ENCODE data around the gene FFAR3. TPM values are rescaled to one million over a fixed set of nuclear protein-coding genes. Genes with fewer than 3 reads are reported as not detected.
A peak's percentile ranks its signal among the peaks of the same experiment; 100 is the strongest.

FFAR3 gene
- total RNA-seq, 1 experiment from 2014 or later: not detected

DNA sequence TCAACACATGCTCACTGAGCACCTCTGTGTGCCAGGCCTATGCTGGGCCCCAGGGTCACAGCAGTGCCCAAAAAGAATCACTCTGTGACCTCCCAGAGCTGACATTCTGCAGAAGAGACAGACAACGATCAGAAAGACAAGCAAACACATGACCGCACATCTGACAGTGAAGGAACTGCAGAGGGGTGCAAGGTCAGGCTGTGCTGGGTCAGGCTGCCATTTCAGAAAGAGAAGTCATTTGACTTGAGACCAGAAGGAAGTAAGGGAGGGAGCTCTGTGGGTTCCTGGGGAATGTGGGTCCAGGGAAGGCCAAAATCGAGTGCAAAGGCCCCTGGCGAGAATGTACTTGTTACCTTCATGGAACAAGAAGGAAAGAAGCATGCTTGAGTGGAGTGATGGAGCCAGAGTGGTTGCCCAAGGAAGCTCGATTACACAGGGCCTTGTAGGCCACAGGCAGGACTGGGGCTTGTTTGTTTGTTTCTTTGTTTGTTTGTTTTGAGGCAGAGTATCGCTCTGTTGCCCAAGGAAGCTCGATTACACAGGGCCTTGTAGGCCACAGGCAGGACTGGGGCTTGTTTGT, 40.7 kb upstream of the FFAR3 start:
- Histone ChIP-seq H3K9me2 (replicated peaks; ENCODE audit: low read length) (no peaks in the 10 kb centered on the region), H3K9ac (ENCODE audit: low read length) (no peak overlapping the region), H3K4me3 (ENCODE audit: low read length) (no peak overlapping the region), H3K4me2 (ENCODE audit: low read length) (no peak overlapping the region), H2AFZ (ENCODE audit: low read length) (no peak overlapping the region), H3K79me2 (ENCODE audit: low read length) (no peaks in the 10 kb centered on the region), H3K36me3 (ENCODE audit: low read depth, low read length) (no peaks in the 10 kb centered on the region), H3F3A (ENCODE audit: low read length, unreplicated experiment) (no peaks in the 10 kb centered on the region), H3K9me3 (ENCODE audit: low read length) (no peaks in the 10 kb centered on the region), H3K27ac (ENCODE audit: low read length) (no peak overlapping the region), H3K27me3 (ENCODE audit: low read length) (no peaks in the 10 kb centered on the region), H4K20me1 (ENCODE audit: low read length) (no peaks in the 10 kb centered on the region), H3K4me1 (ENCODE audit: insufficient read depth, low read length) (peaks cover 13% of the 10 kb centered on the region)
- BruUV-seq (replicated peaks): no TSS peak
- ChIA-PET POLR2A (ENCODE audit: unreplicated experiment) (no interaction called here), CTCF (no interaction called here)
- ATAC-seq (no peak), DNase-seq (no peak)
- TF ChIP-seq, protein P1, sequence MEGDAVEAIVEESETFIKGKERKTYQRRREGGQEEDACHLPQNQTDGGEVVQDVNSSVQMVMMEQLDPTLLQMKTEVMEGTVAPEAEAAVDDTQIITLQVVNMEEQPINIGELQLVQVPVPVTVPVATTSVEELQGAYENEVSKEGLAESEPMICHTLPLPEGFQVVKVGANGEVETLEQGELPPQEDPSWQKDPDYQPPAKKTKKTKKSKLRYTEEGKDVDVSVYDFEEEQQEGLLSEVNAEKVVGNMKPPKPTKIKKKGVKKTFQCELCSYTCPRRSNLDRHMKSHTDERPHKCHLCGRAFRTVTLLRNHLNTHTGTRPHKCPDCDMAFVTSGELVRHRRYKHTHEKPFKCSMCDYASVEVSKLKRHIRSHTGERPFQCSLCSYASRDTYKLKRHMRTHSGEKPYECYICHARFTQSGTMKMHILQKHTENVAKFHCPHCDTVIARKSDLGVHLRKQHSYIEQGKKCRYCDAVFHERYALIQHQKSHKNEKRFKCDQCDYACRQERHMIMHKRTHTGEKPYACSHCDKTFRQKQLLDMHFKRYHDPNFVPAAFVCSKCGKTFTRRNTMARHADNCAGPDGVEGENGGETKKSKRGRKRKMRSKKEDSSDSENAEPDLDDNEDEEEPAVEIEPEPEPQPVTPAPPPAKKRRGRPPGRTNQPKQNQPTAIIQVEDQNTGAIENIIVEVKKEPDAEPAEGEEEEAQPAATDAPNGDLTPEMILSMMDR (conservative IDR thresholded peaks at IDR 0.05; ENCODE audit: low read depth, low read length): no peak
- TF ChIP-seq EZH2 (IDR thresholded peaks at IDR 0.05; ENCODE audit: low read length, unreplicated experiment) (no peak), EZH2phosphoT487 (IDR thresholded peaks at IDR 0.05; ENCODE audit: borderline replicate concordance, low read length) (no peak)
- intact Hi-C loops (cut with micrococcal nuclease): no loop called here

DNA sequence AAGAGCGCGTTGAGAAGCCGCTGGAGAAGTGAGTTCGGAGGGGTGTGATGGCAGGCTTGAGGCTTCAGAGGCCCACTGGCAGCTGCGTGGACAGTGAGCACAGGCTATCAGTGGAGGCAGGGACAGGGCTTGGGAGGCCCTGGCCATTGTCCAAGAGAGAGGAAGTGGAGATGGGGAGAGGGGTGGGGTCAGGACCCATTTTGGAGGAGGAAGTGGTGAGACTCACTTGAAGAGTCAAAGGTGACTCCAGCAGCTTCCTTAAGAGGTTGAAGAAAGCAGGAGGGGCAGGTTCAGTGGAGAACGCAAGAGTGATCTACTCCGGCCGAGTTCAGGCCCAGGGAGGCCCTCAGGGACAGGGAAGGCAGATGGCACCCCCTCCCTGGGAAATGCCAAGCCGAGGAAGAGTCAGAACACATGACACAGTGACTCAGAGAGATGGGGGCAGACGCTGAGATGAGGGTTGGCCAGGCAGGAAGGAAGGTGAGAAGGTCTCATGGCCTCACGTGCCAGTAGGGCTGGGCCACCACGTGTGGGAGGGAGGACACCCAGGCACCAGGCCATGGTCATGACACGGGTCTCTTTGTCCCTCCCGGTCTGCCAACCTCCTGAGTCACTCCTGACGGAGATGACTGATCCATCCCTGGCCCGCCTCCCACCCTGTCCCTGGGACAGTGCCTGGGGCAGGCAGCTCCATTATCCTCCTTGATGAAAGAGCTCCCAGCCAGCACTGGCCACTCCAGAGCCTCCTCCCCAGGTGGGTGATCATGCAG, 39.4 kb upstream of the FFAR3 start:
- H3K27ac ChIP-seq (ENCODE audit: low read length): peak overlapping the region; percentile 78
- peak; percentile 81 for TF ChIP-seq EZH2phosphoT487 (IDR thresholded peaks at IDR 0.05; ENCODE audit: borderline replicate concordance, low read length)
- no peak for TF ChIP-seq EZH2 (IDR thresholded peaks at IDR 0.05; ENCODE audit: low read length, unreplicated experiment)
- BruUV-seq (replicated peaks): TSS peak; percentile 94
- ATAC-seq (peak; percentile 95), DNase-seq (peak; percentile 93)
- no peaks in the 10 kb centered on the region for H3K9me3 ChIP-seq (ENCODE audit: low read length)
- no peaks in the 10 kb centered on the region for H4K20me1 ChIP-seq (ENCODE audit: low read length)
- no peaks in the 10 kb centered on the region for H3K27me3 ChIP-seq (ENCODE audit: low read length)
- peak overlapping the region; percentile 25; the same call in 1 of the 2 replicates for H3K9ac ChIP-seq (ENCODE audit: low read length)
- H3K9me2 ChIP-seq (replicated peaks; ENCODE audit: low read length): no peaks in the 10 kb centered on the region
- no peaks in the 10 kb centered on the region for H3K79me2 ChIP-seq (ENCODE audit: low read length)
- POLR2A ChIA-PET (ENCODE audit: unreplicated experiment): interaction anchor here (0.6 kb wide), 1 partner anchor 12 kb away, joined by 3 read pairs; no protein-coding TSS in a partner anchor
- H3F3A ChIP-seq (ENCODE audit: low read length, unreplicated experiment): no peaks in the 10 kb centered on the region
- H3K4me2 ChIP-seq (ENCODE audit: low read length): peak overlapping the region; percentile 26; the same call in 1 of the 2 replicates
- intact Hi-C loops (cut with micrococcal nuclease): no loop called here
- H3K36me3 ChIP-seq (ENCODE audit: low read depth, low read length): no peaks in the 10 kb centered on the region
- H2AFZ ChIP-seq (ENCODE audit: low read length): peak overlapping the region; percentile 28; the same call in 1 of the 2 replicates
- H3K4me1 ChIP-seq (ENCODE audit: insufficient read depth, low read length): peaks cover 13% of the 10 kb centered on the region
- H3K4me3 ChIP-seq (ENCODE audit: low read length): no peak overlapping the region
- CTCF ChIA-PET: no interaction called here

DNA sequence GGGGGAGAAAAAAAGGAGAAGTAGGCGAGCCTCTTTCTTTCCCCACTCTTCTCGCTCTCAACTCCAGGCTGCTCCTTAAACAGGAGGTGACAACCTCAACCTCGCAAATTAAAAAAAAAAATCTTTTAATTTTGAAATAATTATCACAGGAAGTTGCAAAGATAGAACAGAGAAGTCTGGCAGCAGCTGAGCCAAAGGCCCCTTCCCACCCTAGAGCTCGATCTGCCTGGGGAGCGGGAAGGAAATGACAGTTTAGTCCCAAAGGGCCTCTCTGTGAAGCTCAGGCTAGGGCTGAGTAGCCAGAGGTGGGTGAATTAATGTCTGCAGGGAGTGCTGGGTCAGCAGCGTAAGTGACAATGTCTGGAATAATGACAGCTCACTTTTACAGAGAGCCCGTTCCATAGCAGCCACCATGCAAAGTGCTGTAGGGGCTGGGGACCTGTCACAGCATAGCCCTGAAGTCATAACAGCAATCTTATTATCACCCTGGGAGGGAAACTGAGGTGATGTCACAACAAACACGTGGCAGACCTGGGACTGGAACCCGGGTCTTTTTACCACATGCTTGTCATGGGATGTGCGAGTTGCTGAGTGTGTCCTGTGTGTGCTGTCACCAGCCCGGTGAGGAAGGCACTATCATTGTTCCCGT, 38.1 kb upstream of the FFAR3 start:
- Histone ChIP-seq H4K20me1 (ENCODE audit: low read length) (no peaks in the 10 kb centered on the region), H3K27ac (ENCODE audit: low read length) (no peak overlapping the region), H3K9ac (ENCODE audit: low read length) (no peak overlapping the region), H3K4me1 (ENCODE audit: insufficient read depth, low read length) (peaks cover 13% of the 10 kb centered on the region), H3K36me3 (ENCODE audit: low read depth, low read length) (no peaks in the 10 kb centered on the region), H2AFZ (ENCODE audit: low read length) (no peak overlapping the region), H3K9me3 (ENCODE audit: low read length) (no peaks in the 10 kb centered on the region), H3F3A (ENCODE audit: low read length, unreplicated experiment) (no peaks in the 10 kb centered on the region), H3K4me2 (ENCODE audit: low read length) (no peak overlapping the region), H3K9me2 (replicated peaks; ENCODE audit: low read length) (no peaks in the 10 kb centered on the region), H3K4me3 (ENCODE audit: low read length) (no peak overlapping the region), H3K79me2 (ENCODE audit: low read length) (no peaks in the 10 kb centered on the region), H3K27me3 (ENCODE audit: low read length) (no peaks in the 10 kb centered on the region)
- CTCF ChIA-PET: no interaction called here
- intact Hi-C loops (cut with micrococcal nuclease): no loop called here
- TF ChIP-seq EZH2 (IDR thresholded peaks at IDR 0.05; ENCODE audit: low read length, unreplicated experiment) (no peak), EZH2phosphoT487 (IDR thresholded peaks at IDR 0.05; ENCODE audit: borderline replicate concordance, low read length) (no peak)
- TF ChIP-seq, protein P1 (conservative IDR thresholded peaks at IDR 0.05; ENCODE audit: low read depth, low read length): no peak
- DNase-seq: no peak
- POLR2A ChIA-PET (ENCODE audit: unreplicated experiment): no interaction called here
- no TSS peak for BruUV-seq (replicated peaks)
- ATAC-seq: no peak
